GM19351 (cell line): ENCODE measurements around the gene PCIF1.
A peak's percentile ranks its signal among the peaks of the same experiment; 100 is the strongest.
"Not testable (repeated sequence)": the region's sequence is repeated elsewhere in the genome, so short reads cannot be mapped to it uniquely, and the experiment has no call there.

Source experiments
- ATAC-seq: cut with Tn5 transposase; IDR thresholded peaks from one replicate; pipeline ENCODE4 v1.9.1; 2021; ENCODE audit warnings: mild to moderate bottlenecking, moderate library complexity; ENCODE audit not compliant: unreplicated experiment

Gene PCIF1

GRCh38 chr20:45934586-45935415 is at the start of gene PCIF1:
PCIF1 (plus strand) TSS chr20:45934683; CDS start chr20:45939000, 4,317 bp downstream.
- peak; percentile 81 for ATAC-seq

GRCh38 chr20:45886590-45887345 is 47.7 kb upstream of the PCIF1 start:
- no peak for ATAC-seq

- no peak for ATAC-seq
Observed at GRCh38 chr20:45887346-45887715, 47.2 kb upstream of the PCIF1 start, which contains the start of gene SPATA25. SPATA25 (minus strand) TSS chr20:45887622; CDS start chr20:45887590, 32 bp downstream.

- no peak for ATAC-seq
Observed at GRCh38 chr20:45888681-45889080, 45.8 kb upstream of the PCIF1 start.

GRCh38 chr20:45890077-45890984 is 44.2 kb upstream of the PCIF1 start:
- ATAC-seq, result peak; percentile 41

GRCh38 chr20:45890985-45891983 is 43.2 kb upstream of the PCIF1 start, which contains the start of the genes CTSA and NEURL2:
CTSA (plus strand) TSS chr20:45891335; CDS start chr20:45891569, 234 bp downstream.
NEURL2 (minus strand) TSS chr20:45891208; CDS start chr20:45890991, 217 bp downstream.
- peak; percentile 82 for ATAC-seq

GRCh38 chr20:45892049-45892825 is 42.2 kb upstream of the PCIF1 start:
- no peak for ATAC-seq

- no peak for ATAC-seq
Observed at GRCh38 chr20:45892828-45893500, 41.5 kb upstream of the PCIF1 start.

- ATAC-seq, result no peak
Observed at GRCh38 chr20:45893831-45894230, 40.7 kb upstream of the PCIF1 start.

GRCh38 chr20:45894797-45895196 is 39.7 kb upstream of the PCIF1 start:
- ATAC-seq, result no peak

- no peak for ATAC-seq
Observed at GRCh38 chr20:45896641-45897161, 37.8 kb upstream of the PCIF1 start.

GRCh38 chr20:45897289-45897688 is 37.2 kb upstream of the PCIF1 start:
- no peak for ATAC-seq

- ATAC-seq, result no peak
Observed at GRCh38 chr20:45897692-45898091, 36.8 kb upstream of the PCIF1 start.

GRCh38 chr20:45898285-45898684 is 36.2 kb upstream of the PCIF1 start:
- ATAC-seq, result no peak

- no peak for ATAC-seq
Observed at GRCh38 chr20:45899046-45899835, 35.2 kb upstream of the PCIF1 start.

- ATAC-seq, result not testable (repeated sequence)
Observed at GRCh38 chr20:45901332-45901731, 33.2 kb upstream of the PCIF1 start.

- ATAC-seq, result no peak
Observed at GRCh38 chr20:45902199-45902701, 32.2 kb upstream of the PCIF1 start.
